ENCODE results near the gene BCAP29.
"Not testable (repeated sequence)": the region's sequence is repeated elsewhere in the genome, so short reads cannot be mapped to it uniquely, and the experiment has no call there.

BCAP29 gene

DNA sequence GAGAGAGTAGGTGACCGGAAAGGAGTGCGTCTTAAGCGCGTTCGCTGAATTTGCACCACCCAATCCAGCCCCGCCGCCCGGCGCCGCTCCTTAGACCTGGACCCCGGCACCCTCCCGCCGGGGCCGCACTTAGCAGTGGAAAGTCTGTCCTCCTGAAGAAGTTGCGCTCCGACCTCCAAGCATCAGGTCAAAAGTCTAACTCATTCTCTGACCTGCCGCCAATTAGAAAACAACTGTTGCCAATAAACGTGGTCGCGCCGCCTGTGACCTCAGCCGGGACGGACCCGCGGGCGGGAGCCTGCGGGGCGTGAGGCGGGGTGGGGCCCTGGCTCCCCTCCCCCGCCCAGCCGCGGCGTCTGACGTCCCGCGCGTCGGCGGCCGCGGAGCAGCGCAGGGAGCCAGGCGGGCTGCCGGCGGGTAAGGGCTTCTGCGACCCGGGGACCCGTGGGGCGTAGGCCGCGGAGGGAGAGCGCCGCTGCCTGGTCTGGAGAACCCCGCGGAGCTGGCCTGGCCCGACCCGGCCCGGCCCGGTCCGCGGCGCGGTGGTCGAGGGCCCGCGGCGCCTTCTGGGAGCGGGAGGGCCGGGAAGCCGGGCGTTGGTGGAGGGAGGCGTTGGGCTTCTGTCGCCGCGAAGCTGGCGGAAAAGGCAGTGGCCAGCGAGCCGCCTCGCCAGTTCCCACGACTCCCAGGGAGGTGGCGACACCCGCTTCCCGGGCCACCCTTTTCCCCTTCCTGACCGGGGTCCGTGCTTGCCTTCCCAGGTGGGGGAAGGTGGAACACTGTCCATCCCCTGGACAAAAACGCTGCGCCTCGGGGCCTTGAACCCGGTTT lies at the start of gene BCAP29:
TSS of gene BCAP29 (plus strand) at position 362 of the 831 bp plus-strand sequence. CDS start 527 bp downstream, outside the sequence.
- H3K36me3 ChIP-seq (ENCODE audit: control insufficient read depth in 2 of 2, insufficient read depth in 2 of 2, low read length in 2 of 2), result peaks cover 0 to 6% of the 10 kb centered on the region in 2 donors
- peak within 1 kb of the TSS; percentile 68 to 83 for H3K4me3 ChIP-seq (ENCODE audit: low read length in 2 of 2)
- peaks cover 4% of the 10 kb centered on the region for H3K4me1 ChIP-seq (ENCODE audit: control insufficient read depth, insufficient read depth, low read length)
- H3K27me3 ChIP-seq (ENCODE audit: control insufficient read depth in 1 of 2, insufficient read depth in 2 of 2, low read length in 2 of 2), result no peaks in the 10 kb centered on the region
- peak within 1 kb of the TSS; percentile 69 for H3K27ac ChIP-seq (ENCODE audit: low read length)
- peak within 1 kb of the TSS; percentile 87 to 89 for H3K9ac ChIP-seq (ENCODE audit: low read length in 2 of 2)
- H3K9me3 ChIP-seq (ENCODE audit: control insufficient read depth in 2 of 2, low read length in 2 of 2), result no peaks in the 10 kb centered on the region

- peaks cover 0 to 4% of the 10 kb centered on the region in 2 donors for H3K36me3 ChIP-seq (ENCODE audit: control insufficient read depth in 2 of 2, insufficient read depth in 2 of 2, low read length in 2 of 2)
These were observed 49.3 kb upstream of the BCAP29 start for GRCh38 chr7:107530751-107531150.

DNA sequence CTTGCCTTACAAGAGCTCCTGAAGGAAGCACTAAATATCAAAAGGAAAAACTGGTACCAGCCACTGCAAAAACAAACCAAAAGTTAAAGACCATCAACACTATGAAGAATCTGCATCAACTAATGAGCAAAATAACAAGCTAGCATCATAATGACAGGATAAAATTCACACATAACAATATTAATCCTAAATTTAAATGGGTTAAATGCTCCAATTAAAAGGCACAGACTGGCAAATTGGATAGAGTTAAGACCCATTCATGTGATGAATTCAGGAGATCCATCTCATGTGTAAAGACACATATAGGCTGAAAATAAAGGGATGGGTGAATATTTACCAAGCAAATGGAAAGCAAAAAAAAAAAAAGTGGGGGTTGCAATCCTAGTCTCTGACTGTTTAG lies 45.9 kb upstream of the BCAP29 start:
- H3K9me3 ChIP-seq (ENCODE audit: control insufficient read depth in 2 of 2, low read length in 2 of 2), result no peaks in the 10 kb centered on the region
- H3K27me3 ChIP-seq (ENCODE audit: control insufficient read depth in 1 of 2, insufficient read depth in 2 of 2, low read length in 2 of 2), result no peaks in the 10 kb centered on the region
- no peak overlapping the region for H3K4me3 ChIP-seq (ENCODE audit: low read length in 2 of 2)
- H3K4me1 ChIP-seq (ENCODE audit: control insufficient read depth, insufficient read depth, low read length), result no peaks in the 10 kb centered on the region
- no peak overlapping the region for H3K27ac ChIP-seq (ENCODE audit: low read length)
- H3K9ac ChIP-seq (ENCODE audit: low read length in 2 of 2), result no peak overlapping the region
- no peaks in the 10 kb centered on the region for H3K36me3 ChIP-seq (ENCODE audit: control insufficient read depth in 2 of 2, insufficient read depth in 2 of 2, low read length in 2 of 2)

More at GRCh38 chr7:107530751-107531150, 49.3 kb upstream of the BCAP29 start:
- H3K9ac ChIP-seq (ENCODE audit: low read length in 2 of 2), result no peak overlapping the region
- H3K9me3 ChIP-seq (ENCODE audit: control insufficient read depth in 2 of 2, low read length in 2 of 2), result no peaks in the 10 kb centered on the region
- no peak overlapping the region for H3K27ac ChIP-seq (ENCODE audit: low read length)
- H3K27me3 ChIP-seq (ENCODE audit: control insufficient read depth in 1 of 2, insufficient read depth in 2 of 2, low read length in 2 of 2), result no peaks in the 10 kb centered on the region
- H3K4me3 ChIP-seq (ENCODE audit: low read length in 2 of 2), result no peak overlapping the region
- H3K4me1 ChIP-seq (ENCODE audit: control insufficient read depth, insufficient read depth, low read length), result no peaks in the 10 kb centered on the region

DNA sequence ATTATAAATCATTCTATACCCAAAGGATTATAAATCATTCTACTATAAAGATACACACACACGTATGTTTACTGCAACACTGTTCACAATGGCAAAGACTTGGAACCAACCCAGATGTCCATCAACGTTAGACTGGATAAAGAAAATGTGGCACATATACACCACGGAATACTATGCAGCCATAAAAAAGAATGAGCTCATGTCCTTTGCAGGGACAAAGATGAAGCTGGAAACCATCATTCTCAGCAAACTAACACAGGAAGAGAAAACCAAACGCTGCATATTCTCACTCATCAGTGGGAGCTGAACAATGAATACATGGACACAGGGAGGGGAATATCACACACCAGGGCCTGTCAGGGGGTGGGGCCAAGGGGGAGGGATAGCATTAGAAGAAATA lies 42.8 kb upstream of the BCAP29 start:
- H3K4me1 ChIP-seq (ENCODE audit: control insufficient read depth, insufficient read depth, low read length); H3K4me3 ChIP-seq (ENCODE audit: low read length in 2 of 2); H3K27ac ChIP-seq (ENCODE audit: low read length); H3K9ac ChIP-seq (ENCODE audit: low read length in 2 of 2); H3K36me3 ChIP-seq (ENCODE audit: control insufficient read depth in 2 of 2, insufficient read depth in 2 of 2, low read length in 2 of 2); H3K9me3 ChIP-seq (ENCODE audit: control insufficient read depth in 2 of 2, low read length in 2 of 2); H3K27me3 ChIP-seq (ENCODE audit: control insufficient read depth in 1 of 2, insufficient read depth in 2 of 2, low read length in 2 of 2): not testable (repeated sequence)

GRCh38 chr7:107538001-107538400 lies 42.0 kb upstream of the BCAP29 start:
- Histone ChIP-seq H3K27ac (ENCODE audit: low read length) (no peak overlapping the region), H3K36me3 (ENCODE audit: control insufficient read depth in 2 of 2, insufficient read depth in 2 of 2, low read length in 2 of 2) (peaks cover 0 to 5% of the 10 kb centered on the region in 2 donors), H3K4me1 (ENCODE audit: control insufficient read depth, insufficient read depth, low read length) (no peaks in the 10 kb centered on the region), H3K9me3 (ENCODE audit: control insufficient read depth in 2 of 2, low read length in 2 of 2) (no peaks in the 10 kb centered on the region), H3K4me3 (ENCODE audit: low read length in 2 of 2) (no peak overlapping the region), H3K27me3 (ENCODE audit: control insufficient read depth in 1 of 2, insufficient read depth in 2 of 2, low read length in 2 of 2) (no peaks in the 10 kb centered on the region), H3K9ac (ENCODE audit: low read length in 2 of 2) (no peak overlapping the region)

DNA sequence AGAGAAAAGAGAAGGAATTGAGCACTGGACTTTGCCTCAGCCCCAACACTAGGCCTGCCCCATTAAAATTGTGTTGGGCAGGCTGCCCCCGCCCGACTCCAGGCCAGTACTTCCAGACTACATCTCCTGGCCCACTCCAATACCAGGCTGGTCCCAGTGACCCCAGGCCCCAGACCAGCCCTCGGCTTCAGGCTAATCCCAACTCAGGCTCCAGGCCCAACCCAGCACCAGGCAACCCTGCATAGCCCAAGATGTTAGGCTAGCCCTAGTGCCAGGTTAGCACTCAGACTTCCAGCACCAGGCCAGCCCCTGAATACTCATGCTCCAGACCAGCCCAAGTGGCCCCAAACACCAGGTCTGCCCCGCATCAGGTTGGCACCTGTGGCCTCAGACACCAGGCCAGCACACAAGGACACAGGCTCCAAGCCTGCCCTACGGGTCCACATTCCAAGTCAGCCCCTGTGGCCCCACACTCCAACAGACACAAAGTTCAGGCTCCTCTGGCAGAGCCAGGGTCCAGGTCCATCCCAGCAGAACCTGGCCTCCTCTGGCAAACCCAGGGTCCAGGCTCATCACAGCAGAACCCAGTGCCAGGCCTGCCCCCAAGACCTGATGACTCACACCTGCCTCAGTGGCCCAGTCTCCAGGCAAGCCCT lies 36.6 kb upstream of the BCAP29 start:
- H3K4me1 ChIP-seq (ENCODE audit: control insufficient read depth, insufficient read depth, low read length), result no peaks in the 10 kb centered on the region
- H3K9me3 ChIP-seq (ENCODE audit: control insufficient read depth in 2 of 2, low read length in 2 of 2), result peaks cover 0 to 4% of the 10 kb centered on the region in 2 donors
- H3K4me3 ChIP-seq (ENCODE audit: low read length in 2 of 2), result no peak overlapping the region
- H3K9ac ChIP-seq (ENCODE audit: low read length in 2 of 2), result no peak overlapping the region
- H3K27ac ChIP-seq (ENCODE audit: low read length), result no peak overlapping the region
- H3K36me3 ChIP-seq (ENCODE audit: control insufficient read depth in 2 of 2, insufficient read depth in 2 of 2, low read length in 2 of 2), result peaks cover 17 to 19% of the 10 kb centered on the region in 2 donors
- no peaks in the 10 kb centered on the region for H3K27me3 ChIP-seq (ENCODE audit: control insufficient read depth in 1 of 2, insufficient read depth in 2 of 2, low read length in 2 of 2)

DNA sequence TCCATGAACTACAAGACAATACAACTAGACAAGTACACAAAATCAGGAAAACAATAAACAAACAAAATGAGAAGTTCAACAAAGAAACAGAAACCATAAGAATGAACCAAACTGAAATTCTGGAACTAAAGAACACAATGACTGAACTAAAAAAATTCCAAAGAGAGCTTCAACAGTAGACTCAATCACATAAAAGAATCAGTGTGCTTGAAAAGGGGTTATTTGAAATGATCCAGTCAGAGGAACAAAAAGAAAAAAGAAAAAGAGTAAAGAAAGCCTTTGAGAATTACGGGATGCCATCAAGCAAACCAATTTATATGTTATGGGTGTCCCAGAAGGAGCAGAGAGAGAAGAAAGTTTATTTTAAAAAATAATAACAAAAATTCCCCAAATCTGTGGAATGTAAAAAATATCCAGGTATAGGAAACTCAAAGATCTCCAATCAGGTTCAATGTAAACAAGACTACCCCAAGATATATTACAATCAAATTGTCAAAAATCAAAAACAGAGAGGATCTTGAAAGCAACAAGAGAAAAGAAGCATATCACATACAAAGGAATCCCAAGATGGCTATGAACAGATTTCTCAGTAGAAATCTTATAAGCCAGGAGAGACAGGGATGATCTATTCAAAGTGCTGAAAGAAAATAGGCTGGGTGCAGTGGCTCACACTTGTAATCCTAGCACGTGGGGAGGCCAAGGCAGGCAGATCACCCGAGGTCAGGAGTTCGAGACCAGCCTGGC lies 35.0 kb upstream of the BCAP29 start:
- Histone ChIP-seq H3K36me3 (ENCODE audit: control insufficient read depth in 2 of 2, insufficient read depth in 2 of 2, low read length in 2 of 2) (peaks cover 12 to 19% of the 10 kb centered on the region in 2 donors), H3K27ac (ENCODE audit: low read length) (no peak overlapping the region), H3K4me3 (ENCODE audit: low read length in 2 of 2) (no peak overlapping the region), H3K4me1 (ENCODE audit: control insufficient read depth, insufficient read depth, low read length) (no peaks in the 10 kb centered on the region), H3K27me3 (ENCODE audit: control insufficient read depth in 1 of 2, insufficient read depth in 2 of 2, low read length in 2 of 2) (no peaks in the 10 kb centered on the region), H3K9ac (ENCODE audit: low read length in 2 of 2) (no peak overlapping the region), H3K9me3 (ENCODE audit: control insufficient read depth in 2 of 2, low read length in 2 of 2) (peaks cover 0 to 4% of the 10 kb centered on the region in 2 donors)

DNA sequence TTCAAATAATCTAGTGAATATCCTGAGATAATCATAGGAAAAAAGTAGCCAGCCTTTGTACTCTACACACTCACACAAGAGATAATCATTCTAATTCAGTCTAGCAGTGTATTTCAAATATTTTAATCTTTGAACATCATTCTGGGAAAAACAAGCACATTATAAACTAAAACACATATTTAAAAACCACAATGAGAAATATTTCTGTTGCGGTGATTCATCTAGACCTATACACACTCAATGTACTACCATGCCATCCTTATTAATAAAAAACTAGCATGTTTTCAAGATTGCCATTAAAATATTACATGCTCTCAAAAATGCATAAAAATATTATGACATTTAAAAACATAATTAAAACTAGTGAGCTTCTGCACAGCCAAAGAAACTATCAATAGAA lies 28.1 kb upstream of the BCAP29 start:
- no peak overlapping the region for H3K27ac ChIP-seq (ENCODE audit: low read length)
- H3K4me3 ChIP-seq (ENCODE audit: low read length in 2 of 2), result no peak overlapping the region
- H3K27me3 ChIP-seq (ENCODE audit: control insufficient read depth in 1 of 2, insufficient read depth in 2 of 2, low read length in 2 of 2), result no peaks in the 10 kb centered on the region
- peaks cover 12 to 15% of the 10 kb centered on the region in 2 donors for H3K36me3 ChIP-seq (ENCODE audit: control insufficient read depth in 2 of 2, insufficient read depth in 2 of 2, low read length in 2 of 2)
- H3K9me3 ChIP-seq (ENCODE audit: control insufficient read depth in 2 of 2, low read length in 2 of 2), result no peaks in the 10 kb centered on the region
- no peak overlapping the region for H3K9ac ChIP-seq (ENCODE audit: low read length in 2 of 2)
- H3K4me1 ChIP-seq (ENCODE audit: control insufficient read depth, insufficient read depth, low read length), result no peaks in the 10 kb centered on the region

- Histone ChIP-seq H3K27me3 (ENCODE audit: control insufficient read depth in 1 of 2, insufficient read depth in 2 of 2, low read length in 2 of 2) (no peaks in the 10 kb centered on the region), H3K36me3 (ENCODE audit: control insufficient read depth in 2 of 2, insufficient read depth in 2 of 2, low read length in 2 of 2) (peaks cover 9 to 12% of the 10 kb centered on the region in 2 donors), H3K4me3 (ENCODE audit: low read length in 2 of 2) (no peak overlapping the region), H3K9ac (ENCODE audit: low read length in 2 of 2) (no peak overlapping the region), H3K9me3 (ENCODE audit: control insufficient read depth in 2 of 2, low read length in 2 of 2) (no peaks in the 10 kb centered on the region), H3K27ac (ENCODE audit: low read length) (no peak overlapping the region), H3K4me1 (ENCODE audit: control insufficient read depth, insufficient read depth, low read length) (peaks cover 3% of the 10 kb centered on the region)
These were observed 24.2 kb upstream of the BCAP29 start for GRCh38 chr7:107555893-107556292.

GRCh38 chr7:107559864-107560263 lies 20.2 kb upstream of the BCAP29 start:
- no peak overlapping the region for H3K4me3 ChIP-seq (ENCODE audit: low read length in 2 of 2)
- H3K36me3 ChIP-seq (ENCODE audit: control insufficient read depth in 2 of 2, insufficient read depth in 2 of 2, low read length in 2 of 2), result no peaks in the 10 kb centered on the region
- H3K4me1 ChIP-seq (ENCODE audit: control insufficient read depth, insufficient read depth, low read length), result peaks cover 3% of the 10 kb centered on the region
- H3K9me3 ChIP-seq (ENCODE audit: control insufficient read depth in 2 of 2, low read length in 2 of 2), result no peaks in the 10 kb centered on the region
- no peak overlapping the region for H3K9ac ChIP-seq (ENCODE audit: low read length in 2 of 2)
- no peaks in the 10 kb centered on the region for H3K27me3 ChIP-seq (ENCODE audit: control insufficient read depth in 1 of 2, insufficient read depth in 2 of 2, low read length in 2 of 2)
- H3K27ac ChIP-seq (ENCODE audit: low read length), result no peak overlapping the region

All from stomach smooth muscle (tissue), 2 donors.